GM12878 (cell line): ENCODE data around the gene DLK2. TPM values are rescaled to one million over a fixed set of nuclear protein-coding genes. Genes with fewer than 3 reads are reported as not detected.

Source experiments
- ATAC-seq: fragments of 200-7000 bp; cut with Tn5 transposase; 3 replicates; pipeline ENCODE4 v1.9.1; 2020; ENCODE audit warnings: mild to moderate bottlenecking, moderate library complexity
- BruUV-seq: library from RNA; stranded (reverse); fragments of 400-500 nt; replicated peaks from 2 replicates; lab custom pipeline; 2021; lab: Mats Ljungman, UMichigan
- CTCF ChIA-PET: fragments of 300-600 bp; sonication (Branson Sonifier 250); formaldehyde crosslinking; extraction: SDS; loops from one replicate; lab custom pipeline; 2021; ENCODE audit warnings: inconsistent platforms; lab: Yijun Ruan, JAX
- POLR2A ChIA-PET: fragments of 350-600 bp; formaldehyde crosslinking; extraction: SDS; loops from one replicate; lab custom pipeline; 2021; ENCODE audit warnings: inconsistent platforms; lab: Charles Lee
- RAD21 ChIA-PET: fragments of 300-600 bp; sonication (Branson Sonifier 250); formaldehyde crosslinking; loops from one replicate; lab custom pipeline; 2023; ENCODE audit warnings: antibody characterized with exemption; ENCODE audit not compliant: unreplicated experiment; lab: Charles Lee
- SMC1A ChIA-PET: fragments of 300-600 bp; sonication (Branson Sonifier 250); formaldehyde crosslinking; loops from one replicate; lab custom pipeline; 2023; ENCODE audit not compliant: unreplicated experiment, uncharacterized antibody; lab: Charles Lee
- DNase-seq: peaks from one replicate; pipeline ENCODE4 v3.0.0-alpha.2; 2011; ENCODE audit warnings: low read depth, low spot score
- FAIRE-seq: peaks from 3 replicates; lab custom pipeline; 2011; peaks lifted over from hg19 to GRCh38; lab: Jason Lieb, UNC
- H2AFZ ChIP-seq: 2 replicates; pipeline ENCODE4 v1.6.0; 2011; ENCODE audit warnings: low read depth, low read length, control low read depth; ENCODE audit not compliant: control insufficient read depth
- H3K27ac ChIP-seq: 2 replicates; pipeline ENCODE4 v1.5.1; 2011; ENCODE audit warnings: control low read depth; ENCODE audit not compliant: control insufficient read depth, insufficient read depth
- H3K27me3 ChIP-seq, 2 experiments: replicated peaks in 1 of 2; 2 replicates each; pipeline versions ENCODE4 v1.6.0 to v1.6.1; 2011; ENCODE audit warnings: low read length in 1 of 2; ENCODE audit not compliant: control insufficient read depth in 2 of 2, insufficient read depth in 2 of 2
- H3K36me3 ChIP-seq, 2 experiments: 2 replicates each; pipeline ENCODE4 v1.5.1; 2011; ENCODE audit warnings: low read length in 1 of 2; ENCODE audit not compliant: control insufficient read depth in 2 of 2, insufficient read depth in 2 of 2
- H3K4me1 ChIP-seq: 2 replicates; pipeline ENCODE4 v1.6.1; 2011; ENCODE audit warnings: mild to moderate bottlenecking, low read length, moderate library complexity, mixed read lengths; ENCODE audit not compliant: control insufficient read depth, insufficient read depth
- H3K4me2 ChIP-seq: 2 replicates; pipeline ENCODE4 v1.6.0; 2011; ENCODE audit warnings: control low read depth; ENCODE audit not compliant: control insufficient read depth, insufficient read depth
- H3K4me3 ChIP-seq: fragments of 200-600 bp; sonication (generic); 2 replicates; pipeline ENCODE4 v1.5.1; 2016
- H3K79me2 ChIP-seq: 2 replicates; pipeline ENCODE4 v1.6.0; 2011; ENCODE audit warnings: low read length; ENCODE audit not compliant: control insufficient read depth, insufficient read depth
- H3K9ac ChIP-seq: 2 replicates; pipeline ENCODE4 v1.8.0; 2011; ENCODE audit warnings: low read length, control low read depth, mixed read lengths; ENCODE audit not compliant: control insufficient read depth, insufficient read depth
- H3K9me3 ChIP-seq: replicated peaks from 3 replicates; pipeline ENCODE4 v1.5.1; 2011; ENCODE audit warnings: mild to moderate bottlenecking, low read length; ENCODE audit not compliant: control insufficient read depth, insufficient read depth
- H4K20me1 ChIP-seq: 2 replicates; pipeline ENCODE4 v1.6.0; 2011; ENCODE audit not compliant: control insufficient read depth, insufficient read depth
- CBX3 ChIP-seq: fragments of 200-600 bp; sonication (generic); IDR thresholded peaks from 2 replicates; pipeline ENCODE4 v1.6.1; 2016; ENCODE audit warnings: low read depth, borderline replicate concordance
- CBX5 ChIP-seq: sonication (generic); IDR thresholded peaks from 2 replicates; pipeline ENCODE4 v1.6.1; 2016; ENCODE audit warnings: low read depth, moderate library complexity, mild to moderate bottlenecking, inconsistent platforms
- CUX1 ChIP-seq: IDR thresholded peaks from 2 replicates; pipeline ENCODE4 v1.6.1; 2012; ENCODE audit warnings: improper control_type of control experiment, low read depth, low read length; ENCODE audit not compliant: insufficient replicate concordance
- DPF2 ChIP-seq: fragments of 450-650 bp; IDR thresholded peaks from 2 replicates; pipeline ENCODE4 v1.6.1; 2017; ENCODE audit warnings: mild to moderate bottlenecking
- IRF3 ChIP-seq: fragments of 450-650 bp; IDR thresholded peaks from 2 replicates; pipeline ENCODE4 v1.6.1; 2014; ENCODE audit warnings: mild to moderate bottlenecking
- KDM1A ChIP-seq: fragments of 200-600 bp; sonication (generic); IDR thresholded peaks from 2 replicates; pipeline ENCODE4 v1.6.1; 2016; ENCODE audit warnings: borderline replicate concordance
- NFYA ChIP-seq: IDR thresholded peaks from 2 replicates; pipeline ENCODE4 v1.6.1; 2011; ENCODE audit warnings: low read depth, mild to moderate bottlenecking, low read length, improper control_type of control experiment, borderline replicate concordance
- PAX8 ChIP-seq: fragments of 450-650 bp; IDR thresholded peaks from 2 replicates; pipeline ENCODE4 v1.6.1; 2017; ENCODE audit warnings: mild to moderate bottlenecking, moderate library complexity
- PML ChIP-seq: IDR thresholded peaks from 2 replicates; pipeline ENCODE4 v1.6.1; 2012; ENCODE audit warnings: low read length, inconsistent platforms
- POU2F2 ChIP-seq: IDR thresholded peaks from 3 replicates; pipeline ENCODE4 v1.6.1; 2011; ENCODE audit warnings: low read depth, mild to moderate bottlenecking, low read length, borderline replicate concordance
- RB1 ChIP-seq: fragments of 450-650 bp; formaldehyde crosslinking; IDR thresholded peaks from 2 replicates; pipeline ENCODE4 v1.6.1; 2017; ENCODE audit warnings: mild to moderate bottlenecking, borderline replicate concordance
- SMAD5 ChIP-seq: IDR thresholded peaks from 2 replicates; pipeline ENCODE4 v1.6.1; 2016; ENCODE audit warnings: antibody characterized with exemption, low read depth
- WGBS: methylation state at CpG from one replicate; pipeline ENCODE4 v1.1.6; 2016; ENCODE audit warnings: low lambda C conversion rate; ENCODE audit not compliant: insufficient replicate concordance, insufficient coverage; ENCODE audit errors: missing lambda C conversion rate; 5-methylcytosine and 5-hydroxymethylcytosine counted together
- in situ Hi-C: fragments of 300-500 bp; cut with MboI; formaldehyde crosslinking; loops from 9 replicates; pipeline ENCODE4 v1.14.3; 2018; ENCODE audit warnings: mixed read lengths
- intact Hi-C: fragments of 100-400 bp; cut with micrococcal nuclease; formaldehyde crosslinking; loops from one replicate; pipeline ENCODE4 v1.14.2; 2022; ENCODE audit not compliant: unreplicated experiment
- polyA plus RNA-seq, 11 experiments: library from polyadenylated mRNA; depleted of rRNA in 4 of 11; unstranded in 6 of 11; stranded (reverse) in 5 of 11; fragments of >200 nt; fragmentation: Nextera tagmentation in 4 of 11; fragmentation: Illumina TruSeq in 1 of 11; extraction: Ambion mirVana in 4 of 11; extraction: Trizol in 1 of 11; gene quantifications; 1 replicate in 1 of 11; 2 replicates in 10 of 11; pipeline versions ENCODE4 v1.2.1 to v1.2.3, GENCODE V29; 2011 to 2016; ENCODE audit warnings: inconsistent platforms in 2 of 11, missing spikeins in 2 of 11, low read depth in 1 of 11
- total RNA-seq, 4 experiments: library from RNA; depleted of rRNA in 3 of 4; stranded (reverse); fragments of >200 nt in 3 of 4; fragmentation: Illumina TruSeq in 1 of 4; extraction: Trizol in 1 of 4; gene quantifications; 2 replicates each; pipeline versions ENCODE4 v1.2.1 to v1.2.3, GENCODE V29; 2013 to 2021

DLK2 gene
- total and polyA plus RNA-seq, 10 of the 15 experiments (the other 5 are each of a cell fraction or from before 2014, with no cell fraction given): 0.03 to 0.55 (median 0.38) TPM; not detected in 4

- no peak overlapping the region for H3K9ac ChIP-seq
- TF ChIP-seq IRF3 (no peak), SMAD5 (no peak), CBX3 (no peak), PML (no peak), KDM1A (no peak), CBX5 (no peak), RB1 (no peak), POU2F2 (no peak), PAX8 (no peak), DPF2 (no peak), CUX1 (no peak), NFYA (no peak)
- TF ChIP-seq, all 136 proteins: peak for 0
- Histone ChIP-seq H3K4me1 (no peaks in the 10 kb centered on the region), H3K4me2 (no peak overlapping the region), H3K27me3 (no peaks in the 10 kb centered on the region), H3K36me3 (peaks cover 14 to 29% of the 10 kb centered on the region in 2 experiments; a peak in 3 of 4 replicates), H3K9me3 (no peaks in the 10 kb centered on the region), H4K20me1 (no peaks in the 10 kb centered on the region), H3K4me3 (no peak overlapping the region), H2AFZ (no peak overlapping the region), H3K79me2 (no peaks in the 10 kb centered on the region), H3K27ac (no peak overlapping the region)
- no peak for DNase-seq
- no peak for FAIRE-seq
- ChIA-PET RAD21 (interaction anchor here (1.1 kb wide), 1 partner anchor 23 kb away, joined by 3 read pairs; the partner anchor contains the start of gene TJAP1), CTCF (interaction anchor here (1.3 to 2.2 kb wide), 2 partner anchors 8 to 16 kb away, joined by 3 to 8 read pairs; partner anchors contain the start of genes POLR1C and YIPF3), POLR2A (interaction anchor here (0.6 kb wide), 1 partner anchor 168 kb away, joined by 3 read pairs; no protein-coding TSS in a partner anchor), SMC1A (interaction anchor here (1.5 kb wide), 1 partner anchor 8 kb away, joined by 5 read pairs; no protein-coding TSS in a partner anchor)
- intact Hi-C loops (no loop called here), in situ Hi-C loops (no loop called here)
- WGBS: 89% methylated on average over 3 of the region's 3 CpGs
- no peak for ATAC-seq
- BruUV-seq: no TSS peak
These were observed 45.6 kb upstream of the DLK2 start for GRCh38 chr6:43500921-43501320.
